ENCODE measurements around the gene TMPRSS11F. TPM values are rescaled to one million over a fixed set of nuclear protein-coding genes. Genes with fewer than 3 reads are reported as not detected.

Gene TMPRSS11F
- total and polyA plus RNA-seq, 2 donors (not counting 3 experiments of a cell fraction or from before 2014, with no cell fraction given), result not detected

DNA sequence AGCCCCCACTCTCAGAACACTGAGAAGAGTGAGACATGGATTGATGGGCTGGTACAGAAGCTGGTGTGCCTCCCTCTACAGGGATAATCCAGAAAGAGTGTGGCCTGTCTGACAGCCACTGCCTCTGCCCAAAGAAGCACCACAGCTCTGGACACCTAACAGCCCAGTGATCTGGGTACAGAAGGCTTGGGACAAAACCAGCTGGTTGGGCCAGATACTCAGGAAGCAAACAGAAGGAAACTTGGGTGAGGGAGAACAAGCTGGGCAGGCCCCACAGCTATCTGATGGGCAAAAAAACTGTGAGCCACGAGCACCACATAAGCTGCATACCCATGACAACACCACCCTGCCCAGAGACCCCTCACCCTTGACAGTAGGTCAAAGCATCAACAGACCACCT lies 46.9 kb downstream of the TMPRSS11F start:
- TF ChIP-seq CTCF (IDR thresholded peaks at IDR 0.05; ENCODE audit: extremely low read depth in 1 of 2, insufficient read depth in 1 of 2, low read depth in 1 of 2, low read length in 2 of 2) (no peak), MYC (IDR thresholded peaks at IDR 0.05; ENCODE audit: low read depth, low read length) (no peak), POLR2A (IDR thresholded peaks at IDR 0.05; ENCODE audit: low read depth, low read length) (no peak), POLR2AphosphoS5 (IDR thresholded peaks at IDR 0.05; ENCODE audit: insufficient read depth, low read depth, low read length) (no peak), GATA2 (IDR thresholded peaks at IDR 0.05; ENCODE audit: insufficient read depth, insufficient read length, low read depth, low read length) (no peak), JUN (IDR thresholded peaks at IDR 0.05; ENCODE audit: borderline replicate concordance, insufficient read depth, insufficient read length, low read depth) (no peak), EZH2 (IDR thresholded peaks at IDR 0.05; ENCODE audit: borderline replicate concordance, low read depth, low read length, severe bottlenecking) (no peak), FOS (IDR thresholded peaks at IDR 0.05; ENCODE audit: borderline replicate concordance, insufficient read depth, low read length) (no peak)
- TF ChIP-seq, protein P1, sequence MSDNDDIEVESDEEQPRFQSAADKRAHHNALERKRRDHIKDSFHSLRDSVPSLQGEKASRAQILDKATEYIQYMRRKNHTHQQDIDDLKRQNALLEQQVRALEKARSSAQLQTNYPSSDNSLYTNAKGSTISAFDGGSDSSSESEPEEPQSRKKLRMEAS (IDR thresholded peaks at IDR 0.05; ENCODE audit: insufficient read depth, insufficient read length), result no peak
- no peaks in the 10 kb centered on the region for H3K27me3 ChIP-seq (ENCODE audit: control insufficient read depth in 2 of 2, insufficient read depth in 2 of 2, low read length in 2 of 2)
- no peaks in the 10 kb centered on the region for H3K36me3 ChIP-seq (ENCODE audit: control insufficient read depth in 2 of 2, extremely low read depth in 1 of 2, insufficient read depth in 2 of 2, low read length in 2 of 2)
- H3K79me2 ChIP-seq (ENCODE audit: control insufficient read depth, insufficient read depth, low read length), result no peaks in the 10 kb centered on the region
- no peaks in the 10 kb centered on the region for H3K9me3 ChIP-seq (replicated peaks; ENCODE audit: control insufficient read depth, insufficient read depth, low read length)
- ChIA-PET CTCF (no interaction called here), POLR2A (no interaction called here)
- no peak overlapping the region for H3K9ac ChIP-seq (replicated peaks; ENCODE audit: extremely low read depth, insufficient read depth, low read length)
- dilution Hi-C loops (cut with MboI; ENCODE audit: extremely low pct_ligation_motif_present, low sequenced_read_pairs), result no loop called here
- intact Hi-C loops (cut with micrococcal nuclease), result no loop called here
- H3K4me3 ChIP-seq (replicated peaks in 1 of 3; ENCODE audit: insufficient read depth in 1 of 3, low read depth in 1 of 3, low read length in 3 of 3), result no peak overlapping the region
- BruUV-seq (replicated peaks), result no TSS peak
- H3K4me2 ChIP-seq (ENCODE audit: insufficient read depth, low read length), result no peak overlapping the region
- no peak overlapping the region for H3K27ac ChIP-seq (ENCODE audit: insufficient read depth, low read depth, low read length)
- no peaks in the 10 kb centered on the region for H3K4me1 ChIP-seq (ENCODE audit: control insufficient read depth, extremely low read depth, insufficient read depth, low read length)
- no peak for FAIRE-seq
- no peak overlapping the region for H2AFZ ChIP-seq (ENCODE audit: low read depth, low read length)
- no peaks in the 10 kb centered on the region for H3K9me1 ChIP-seq (replicated peaks; ENCODE audit: control insufficient read depth, extremely low read depth, insufficient read depth, low read length)
- DNase-seq (ENCODE audit: low read depth, low spot score), result no peak
- no peaks in the 10 kb centered on the region for H4K20me1 ChIP-seq (replicated peaks; ENCODE audit: control insufficient read depth, extremely low read depth, insufficient read depth, low read length)
